ENCODE data around the gene ZNF236.

DNA sequence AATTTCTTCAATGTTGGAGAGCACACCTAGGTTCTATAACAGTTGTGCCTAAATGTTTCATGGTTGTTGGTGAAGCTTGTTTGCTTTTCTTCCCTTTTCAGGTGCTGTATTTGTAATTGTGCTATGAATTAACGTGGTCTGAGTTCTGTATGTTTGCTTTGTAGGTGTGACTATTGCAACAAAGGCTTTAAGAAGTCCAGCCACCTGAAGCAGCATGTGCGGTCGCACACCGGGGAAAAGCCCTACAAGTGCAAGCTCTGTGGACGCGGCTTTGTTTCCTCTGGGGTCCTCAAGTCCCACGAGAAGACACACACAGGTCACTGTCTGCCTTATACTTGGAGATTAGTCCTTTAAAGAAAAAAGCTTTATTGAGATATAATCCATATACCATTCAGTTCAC, 91.2 kb downstream of the ZNF236 start:
- TF ChIP-seq, protein P1, sequence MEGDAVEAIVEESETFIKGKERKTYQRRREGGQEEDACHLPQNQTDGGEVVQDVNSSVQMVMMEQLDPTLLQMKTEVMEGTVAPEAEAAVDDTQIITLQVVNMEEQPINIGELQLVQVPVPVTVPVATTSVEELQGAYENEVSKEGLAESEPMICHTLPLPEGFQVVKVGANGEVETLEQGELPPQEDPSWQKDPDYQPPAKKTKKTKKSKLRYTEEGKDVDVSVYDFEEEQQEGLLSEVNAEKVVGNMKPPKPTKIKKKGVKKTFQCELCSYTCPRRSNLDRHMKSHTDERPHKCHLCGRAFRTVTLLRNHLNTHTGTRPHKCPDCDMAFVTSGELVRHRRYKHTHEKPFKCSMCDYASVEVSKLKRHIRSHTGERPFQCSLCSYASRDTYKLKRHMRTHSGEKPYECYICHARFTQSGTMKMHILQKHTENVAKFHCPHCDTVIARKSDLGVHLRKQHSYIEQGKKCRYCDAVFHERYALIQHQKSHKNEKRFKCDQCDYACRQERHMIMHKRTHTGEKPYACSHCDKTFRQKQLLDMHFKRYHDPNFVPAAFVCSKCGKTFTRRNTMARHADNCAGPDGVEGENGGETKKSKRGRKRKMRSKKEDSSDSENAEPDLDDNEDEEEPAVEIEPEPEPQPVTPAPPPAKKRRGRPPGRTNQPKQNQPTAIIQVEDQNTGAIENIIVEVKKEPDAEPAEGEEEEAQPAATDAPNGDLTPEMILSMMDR (IDR thresholded peaks at IDR 0.05; ENCODE audit: insufficient read depth, low read depth, low read length): no peak
- no peak for TF ChIP-seq EZH2 (IDR thresholded peaks at IDR 0.05; ENCODE audit: insufficient read depth, low read length)
